Panc1 (cell line): ENCODE data around the gene CEP44. TPM values are rescaled to one million over a fixed set of nuclear protein-coding genes. Genes with fewer than 3 reads are reported as not detected.

Experiments used
- ATAC-seq: fragments of 200-7000 bp; cut with Tn5 transposase; 2 replicates; pipeline ENCODE4 v1.9.1; 2020; ENCODE audit warnings: mild to moderate bottlenecking, moderate library complexity
- BruUV-seq: library from RNA; stranded (reverse); fragments of 400-500 nt; replicated peaks from 2 replicates; lab custom pipeline; 2021; lab: Mats Ljungman, UMichigan
- CTCF ChIA-PET: fragments of 300-600 bp; sonication (Branson Sonifier 250); formaldehyde crosslinking; loops from one replicate; lab custom pipeline; 2022; ENCODE audit warnings: antibody characterized with exemption; lab: Charles Lee
- POLR2A ChIA-PET: fragments of 300-600 bp; sonication (Branson Sonifier 250); formaldehyde crosslinking; loops from one replicate; lab custom pipeline; 2022; ENCODE audit warnings: antibody characterized with exemption; lab: Charles Lee
- DNase-seq: peaks from one replicate; pipeline ENCODE4 v3.0.0-alpha.2; 2010; ENCODE audit warnings: low read depth, low spot score
- H3K27ac ChIP-seq: 2 replicates; pipeline ENCODE4 v1.5.1; 2011; ENCODE audit warnings: mild to moderate bottlenecking, low read length, inconsistent platforms
- H3K27me3 ChIP-seq: fragments of 200-500 bp; sonication (Bioruptor generic); 2 replicates; pipeline ENCODE4 v1.6.0; 2014; ENCODE audit warnings: low read length, inconsistent platforms; ENCODE audit not compliant: control insufficient read depth, insufficient read depth
- H3K36me3 ChIP-seq: fragments of 200-500 bp; sonication (Bioruptor generic); 2 replicates; pipeline ENCODE4 v1.5.1; 2014; ENCODE audit warnings: inconsistent platforms, mild to moderate bottlenecking, low read length, moderate library complexity; ENCODE audit not compliant: control insufficient read depth, insufficient read depth
- H3K4me1 ChIP-seq: 2 replicates; pipeline ENCODE4 v1.5.1; 2011; ENCODE audit warnings: inconsistent platforms, mild to moderate bottlenecking, low read length, moderate library complexity; ENCODE audit not compliant: control insufficient read depth, insufficient read depth
- H3K4me3 ChIP-seq, 2 experiments: 2 replicates each; pipeline ENCODE4 v1.5.1; 2011 to 2012; ENCODE audit warnings: low read depth in 2 of 2, low read length in 2 of 2, mild to moderate bottlenecking in 2 of 2, inconsistent platforms in 1 of 2, moderate library complexity in 1 of 2
- H3K9me3 ChIP-seq: fragments of 200-500 bp; sonication (Bioruptor generic); 2 replicates; pipeline ENCODE4 v1.5.1; 2014; ENCODE audit warnings: low read depth, mild to moderate bottlenecking, inconsistent platforms, low read length, moderate library complexity; ENCODE audit not compliant: control insufficient read depth, insufficient read depth
- CTCF ChIP-seq: fragments of 450-650 bp; IDR thresholded peaks from 2 replicates; pipeline ENCODE4 v1.5.1; 2017; ENCODE audit warnings: mild to moderate bottlenecking
- POLR2AphosphoS5 ChIP-seq: IDR thresholded peaks from 2 replicates; pipeline ENCODE4 v1.6.1; 2012; ENCODE audit warnings: mild to moderate bottlenecking, low read depth, low read length, moderate library complexity
- REST ChIP-seq, 2 experiments: IDR thresholded peaks; 2 replicates each; pipeline ENCODE4 v1.6.1; 2011 to 2012; ENCODE audit warnings: low read depth in 2 of 2, control low read depth in 1 of 2, low read length in 1 of 2, mild to moderate bottlenecking in 1 of 2, moderate library complexity in 1 of 2; ENCODE audit not compliant: insufficient read depth in 1 of 2
- SIN3A ChIP-seq: IDR thresholded peaks from 2 replicates; pipeline ENCODE4 v1.6.1; 2012; ENCODE audit warnings: low read depth, mild to moderate bottlenecking, low read length, moderate library complexity, borderline replicate concordance; ENCODE audit not compliant: insufficient read depth
- TCF7L2 ChIP-seq: IDR thresholded peaks from 2 replicates; pipeline ENCODE4 v1.6.1; 2011; ENCODE audit warnings: mild to moderate bottlenecking, low read depth, low read length, inconsistent platforms
- in situ Hi-C: cut with HindIII; loops from 2 replicates; pipeline ENCODE4 v1.10.0; 2016; ENCODE audit warnings: low sequenced_read_pairs, low pct_unique_long_range_greater_than_20kb
- intact Hi-C: fragments of 100-400 bp; cut with micrococcal nuclease; formaldehyde crosslinking; loops from one replicate; pipeline ENCODE4 v1.10.0; 2022; ENCODE audit not compliant: unreplicated experiment
- total RNA-seq: library from RNA; stranded (reverse); gene quantifications from one replicate; pipeline ENCODE4 v1.2.1, GENCODE V29; 2021; ENCODE audit not compliant: unreplicated experiment

CEP44 gene
- total RNA-seq, 1 experiment from 2014 or later, result 9.8 TPM

GRCh38 chr4:174352061-174352819, 68.5 kb downstream of the CEP44 start:
- no peak for ATAC-seq
- Histone ChIP-seq H3K36me3 (no peaks in the 10 kb centered on the region), H3K9me3 (no peaks in the 10 kb centered on the region), H3K27ac (no peak overlapping the region), H3K27me3 (no peaks in the 10 kb centered on the region), H3K4me3 (no peak overlapping the region), H3K4me1 (no peaks in the 10 kb centered on the region)
- ChIA-PET CTCF (no interaction called here), POLR2A (no interaction called here)
- no peak for DNase-seq
- no TSS peak for BruUV-seq
- no peak for TF ChIP-seq CTCF
- no peak for TF ChIP-seq POLR2AphosphoS5
- TF ChIP-seq TCF7L2, result no peak
- no peak for TF ChIP-seq REST (IDR thresholded peaks at IDR 0.05; ENCODE audit: insufficient read depth in 1 of 2, low read depth in 2 of 2, low read length in 1 of 2)
- no peak for TF ChIP-seq SIN3A
- in situ Hi-C loops, result no loop called here
- intact Hi-C loops, result no loop called here

GRCh38 chr4:174357321-174357720, 73.6 kb downstream of the CEP44 start:
- Histone ChIP-seq H3K4me3 (no peak overlapping the region), H3K9me3 (no peaks in the 10 kb centered on the region), H3K36me3 (no peaks in the 10 kb centered on the region), H3K27ac (no peak overlapping the region), H3K4me1 (no peaks in the 10 kb centered on the region), H3K27me3 (no peaks in the 10 kb centered on the region)
- intact Hi-C loops, result no loop called here
- in situ Hi-C loops, result no loop called here
- POLR2A ChIA-PET, result no interaction called here
- TF ChIP-seq CTCF (no peak), SIN3A (no peak), TCF7L2 (no peak), POLR2AphosphoS5 (no peak), REST (IDR thresholded peaks at IDR 0.05; ENCODE audit: insufficient read depth in 1 of 2, low read depth in 2 of 2, low read length in 1 of 2) (no peak)
- CTCF ChIA-PET, result no interaction called here
- ATAC-seq (no peak), DNase-seq (no peak)
- BruUV-seq, result no TSS peak
